Amniotic stem cell (primary cell): ENCODE data around the gene TGM3.

Experiments used
- DNase-seq: peaks from one replicate; lab custom pipeline; 2025; lab: John Stamatoyannopoulos, UW

The TGM3 gene

DNA sequence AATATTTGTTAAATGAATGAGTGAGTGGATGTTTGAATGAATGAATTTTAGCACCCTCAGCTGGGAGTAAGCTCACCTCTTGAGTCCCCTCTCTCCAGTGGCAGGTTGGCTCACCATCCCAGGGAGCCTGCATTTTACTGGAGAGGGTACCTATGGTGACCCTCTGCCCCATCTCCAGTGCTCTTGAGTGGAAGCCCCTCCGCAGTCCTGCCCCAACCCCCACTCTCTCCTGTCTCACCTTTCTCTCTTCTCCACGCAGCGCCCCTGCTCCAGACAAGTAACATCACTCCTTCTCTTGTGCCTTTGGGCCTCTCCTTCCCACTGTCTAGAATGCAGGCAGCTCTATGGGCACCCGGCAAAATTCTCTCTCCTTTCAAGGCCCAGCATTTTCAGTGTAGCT lies 11.3 kb downstream of the TGM3 start:
- DNase-seq: no peak

DNA sequence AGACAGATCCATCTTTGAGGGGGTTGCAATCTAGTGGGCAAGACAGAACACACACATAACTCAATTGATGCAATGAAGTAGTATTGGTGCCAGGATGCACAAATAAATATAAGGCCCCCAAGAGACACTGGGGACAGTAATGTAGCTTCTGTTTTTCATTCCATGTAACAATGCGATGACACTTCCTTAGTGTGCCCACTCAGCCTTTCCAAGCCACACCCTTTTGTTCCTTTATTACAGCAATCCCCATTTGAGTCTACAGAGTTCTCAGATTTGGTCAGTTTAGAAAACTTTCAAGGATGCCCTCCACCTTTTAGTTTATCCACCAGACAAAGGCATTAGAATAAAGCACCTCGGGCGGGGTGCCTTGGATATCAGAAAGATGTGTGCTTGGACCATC lies 15.5 kb downstream of the TGM3 start:
- DNase-seq: no peak

DNA sequence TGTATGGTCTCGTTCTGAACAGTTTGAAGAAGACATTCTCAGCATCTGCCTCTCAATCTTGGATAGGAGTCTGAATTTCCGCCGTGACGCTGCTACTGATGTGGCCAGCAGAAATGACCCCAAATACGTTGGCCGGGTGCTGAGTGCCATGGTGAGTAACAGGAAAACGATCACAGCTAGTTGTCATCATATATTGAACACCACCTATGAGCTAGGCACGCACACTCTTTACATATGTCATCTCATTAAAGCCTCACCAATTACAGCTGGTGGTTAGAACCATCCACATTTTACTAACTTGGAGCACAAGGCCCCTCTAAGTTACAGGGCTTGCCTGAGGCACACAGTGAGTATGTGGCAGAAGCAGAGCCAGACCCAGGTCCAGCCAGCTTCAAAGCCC lies 17.1 kb downstream of the TGM3 start:
- no peak for DNase-seq

DNA sequence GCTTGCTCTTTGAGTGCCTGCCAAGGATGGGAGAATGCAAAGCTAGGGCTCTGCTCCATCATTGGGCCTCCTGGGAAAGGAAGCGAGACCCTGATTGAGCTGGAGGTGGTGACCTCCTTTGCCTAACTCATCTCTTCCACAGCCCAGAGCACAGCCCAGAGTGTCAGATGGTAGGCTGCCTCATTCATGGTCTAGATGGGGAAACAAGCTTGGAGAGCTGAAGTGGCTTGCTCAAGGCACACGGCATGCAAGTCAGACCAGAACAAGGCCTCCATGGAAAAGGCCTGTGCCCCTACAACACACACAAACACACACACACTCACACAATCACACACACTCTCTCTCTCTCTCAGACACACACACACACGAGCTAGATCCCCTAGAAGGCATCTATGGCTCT lies 17.5 kb downstream of the TGM3 start:
- no peak for DNase-seq

DNA sequence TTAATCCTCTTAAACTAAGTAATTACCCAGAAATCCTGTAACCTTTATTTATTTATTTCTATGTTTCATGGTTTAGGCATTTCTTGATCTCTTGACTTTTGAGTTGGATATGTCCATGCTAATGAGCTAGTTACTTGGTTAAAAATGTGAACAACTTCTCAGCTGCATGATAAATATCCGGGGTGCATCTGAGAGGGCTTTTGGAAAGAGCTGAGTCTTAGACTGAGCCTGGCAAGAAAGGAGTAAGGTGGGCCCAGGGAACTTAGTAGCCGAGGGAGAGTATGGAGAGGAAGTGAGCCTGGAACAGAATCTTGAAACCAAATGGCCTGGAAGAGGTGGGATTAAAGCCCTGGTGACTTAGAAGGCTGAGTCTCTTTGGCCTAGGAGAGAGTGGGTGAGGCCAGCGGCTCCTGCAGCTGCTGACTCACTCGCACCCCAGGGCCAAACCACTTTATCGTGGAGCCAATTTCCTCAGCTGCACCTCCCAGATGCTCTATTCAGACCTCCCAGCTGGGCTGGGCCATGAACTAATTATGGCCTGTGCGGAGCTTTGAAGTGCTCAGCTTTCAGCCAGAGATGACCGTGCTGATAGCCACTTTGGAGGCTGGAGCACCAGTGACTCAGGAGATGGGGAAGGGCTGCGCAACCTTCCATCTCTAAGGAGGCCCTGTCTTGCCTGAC lies 19.1 kb downstream of the TGM3 start:
- no peak for DNase-seq

DNA sequence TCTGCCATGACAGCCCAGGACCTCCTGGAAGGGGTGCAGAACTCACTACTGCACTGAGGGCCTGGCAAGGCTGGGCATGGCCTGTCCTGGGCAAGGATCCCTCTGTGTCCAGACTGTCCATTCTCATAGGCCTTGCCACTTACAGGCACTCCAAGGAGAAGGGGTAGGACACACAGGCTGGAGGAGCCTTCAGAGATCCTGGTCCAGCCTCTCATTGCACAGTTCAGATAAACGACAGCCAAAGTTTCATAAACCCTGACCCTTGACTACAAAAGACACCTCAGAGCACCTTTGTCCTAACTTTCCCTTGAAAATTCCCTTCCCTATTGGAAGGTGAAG lies 19.6 kb downstream of the TGM3 start:
- DNase-seq: no peak

DNA sequence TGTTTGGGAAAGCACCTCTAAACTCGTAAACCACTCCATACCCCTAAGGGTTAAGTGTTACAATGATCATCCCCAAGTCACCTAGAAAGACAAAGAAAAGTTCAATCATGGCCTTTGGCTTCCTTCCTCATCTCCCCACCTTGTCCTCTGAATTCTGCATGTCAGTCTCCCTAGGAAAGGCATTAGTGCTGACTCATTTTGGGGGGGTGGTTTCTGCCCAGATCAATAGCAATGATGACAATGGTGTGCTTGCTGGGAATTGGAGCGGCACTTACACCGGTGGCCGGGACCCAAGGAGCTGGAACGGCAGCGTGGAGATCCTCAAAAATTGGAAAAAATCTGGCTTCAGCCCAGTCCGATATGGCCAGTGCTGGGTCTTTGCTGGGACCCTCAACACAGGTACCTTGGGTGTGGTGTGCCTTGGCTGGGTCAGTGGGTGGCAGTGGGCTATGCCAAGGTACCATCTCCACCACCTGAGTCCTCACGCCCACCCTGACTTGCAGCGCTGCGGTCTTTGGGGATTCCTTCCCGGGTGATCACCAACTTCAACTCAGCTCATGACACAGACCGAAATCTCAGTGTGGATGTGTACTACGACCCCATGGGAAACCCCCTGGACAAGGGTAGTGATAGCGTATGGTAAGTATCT lies 21.2 kb downstream of the TGM3 start:
- no peak for DNase-seq

DNA sequence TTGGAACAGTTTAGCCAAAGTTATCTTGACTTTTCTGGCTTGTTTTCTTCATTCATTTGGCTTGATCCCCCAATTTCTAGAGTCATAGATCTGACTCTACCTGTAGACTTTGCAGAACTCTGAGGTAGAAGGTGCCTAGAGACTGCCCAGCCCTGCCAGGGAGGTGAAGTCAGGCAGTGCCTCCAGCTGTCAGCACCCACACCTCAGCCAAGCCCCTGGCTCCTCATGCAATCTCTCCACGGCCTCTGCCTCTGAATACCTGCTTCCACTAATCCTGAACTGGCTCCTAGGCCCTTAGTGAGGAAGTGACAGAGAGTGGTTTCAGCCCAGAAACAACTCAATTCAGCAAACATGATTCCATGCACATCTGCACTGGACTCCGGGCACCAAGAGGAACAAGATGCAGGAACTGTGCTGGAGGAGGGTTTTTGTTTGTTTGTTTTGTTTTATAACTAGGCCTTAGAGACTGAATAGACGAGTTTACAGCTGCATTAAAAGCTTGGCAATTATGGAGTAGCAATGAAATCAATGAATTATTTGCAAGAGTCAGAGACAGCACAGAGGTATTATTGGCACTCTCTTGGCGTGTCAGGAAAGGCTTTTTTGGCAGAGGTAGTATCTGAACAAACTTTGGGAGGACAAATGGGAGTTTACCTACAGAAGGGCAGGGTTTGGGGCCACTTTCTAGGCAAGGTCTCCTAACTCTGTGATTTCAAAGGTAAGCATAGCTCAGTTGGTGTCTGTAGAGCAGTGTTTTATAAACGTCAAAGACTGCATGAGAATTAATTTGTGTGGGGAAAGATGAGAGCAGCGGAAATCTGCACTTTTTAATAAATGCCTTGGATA lies 25.2 kb downstream of the TGM3 start:
- no peak for DNase-seq

DNA sequence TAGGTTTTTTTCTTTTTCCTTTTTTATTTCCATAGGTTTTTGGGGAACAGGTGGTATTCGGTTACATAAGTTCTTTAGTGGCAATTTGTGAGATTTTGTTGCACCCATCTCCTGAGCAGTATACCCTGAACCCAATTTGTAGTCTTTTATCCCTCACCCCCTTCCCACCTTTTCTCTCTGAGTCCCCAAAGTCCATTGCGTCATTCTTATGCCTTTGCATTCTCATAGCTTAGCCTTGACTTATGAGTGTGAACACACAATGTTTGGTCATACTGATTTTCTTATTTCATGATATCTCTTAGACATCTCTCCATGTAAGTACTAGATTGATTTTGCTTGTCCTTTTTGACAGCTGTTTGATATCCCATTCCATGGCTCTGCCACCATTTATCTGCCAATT lies 27.2 kb downstream of the TGM3 start:
- no peak for DNase-seq

DNA sequence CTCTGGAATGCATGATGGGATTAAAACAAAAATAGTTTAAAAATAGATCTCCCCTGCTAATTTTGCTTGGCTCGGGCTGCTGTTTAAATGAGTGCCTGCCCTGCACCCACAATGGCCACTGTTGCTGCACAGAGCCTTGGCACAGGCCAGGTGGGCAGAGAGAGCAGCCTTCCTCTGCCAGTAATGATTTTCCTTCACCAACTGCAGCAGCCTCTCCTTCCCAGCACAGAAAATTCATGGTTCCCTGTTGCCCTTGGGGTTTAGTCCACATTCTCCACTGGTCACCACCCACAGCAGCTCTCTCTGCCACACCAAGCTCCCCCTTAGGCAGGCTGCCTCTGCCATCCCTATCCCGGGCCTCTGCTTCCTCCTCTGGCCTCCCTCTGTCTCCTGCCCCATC lies 30.2 kb downstream of the TGM3 start:
- DNase-seq: no peak

DNA sequence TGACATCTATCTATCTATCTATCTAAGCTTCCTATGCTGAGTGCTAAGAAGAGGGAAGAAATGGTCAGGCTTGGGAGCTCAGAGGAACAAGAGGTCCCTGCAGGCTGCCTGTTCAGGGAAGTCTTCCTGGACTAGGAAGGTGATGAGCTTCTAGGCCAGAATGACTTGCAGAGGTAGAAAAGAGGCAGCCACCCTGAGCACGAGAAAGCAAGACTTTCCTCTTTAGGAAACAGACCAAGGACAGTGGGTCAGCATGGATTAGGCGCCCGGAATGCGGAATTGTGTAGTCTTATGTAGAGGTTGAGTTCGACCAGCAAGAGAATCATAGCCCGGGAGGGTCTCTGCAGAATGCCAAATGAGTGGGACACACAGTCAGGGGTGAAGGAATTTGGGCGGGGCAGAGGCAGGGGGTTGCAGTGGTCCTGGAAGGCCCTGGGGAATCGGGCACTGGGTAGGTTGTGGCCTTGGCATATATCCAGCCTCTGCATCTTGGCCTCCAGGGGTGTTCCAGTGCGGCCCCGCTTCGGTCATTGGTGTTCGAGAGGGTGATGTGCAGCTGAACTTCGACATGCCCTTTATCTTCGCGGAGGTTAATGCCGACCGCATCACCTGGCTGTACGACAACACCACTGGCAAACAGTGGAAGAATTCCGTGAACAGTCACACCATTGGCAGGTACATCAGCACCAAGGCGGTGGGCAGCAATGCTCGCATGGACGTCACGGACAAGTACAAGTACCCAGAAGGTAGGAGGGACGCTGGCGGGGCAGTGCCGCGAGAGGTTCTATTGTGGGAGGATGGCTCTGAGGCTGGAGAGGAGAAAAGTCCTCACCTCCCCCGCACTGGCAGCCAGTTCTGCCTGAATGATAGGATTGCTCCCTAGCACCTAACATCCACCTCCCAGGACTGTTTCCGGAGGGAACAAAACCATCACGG lies 32.1 kb downstream of the TGM3 start:
- no peak for DNase-seq

DNA sequence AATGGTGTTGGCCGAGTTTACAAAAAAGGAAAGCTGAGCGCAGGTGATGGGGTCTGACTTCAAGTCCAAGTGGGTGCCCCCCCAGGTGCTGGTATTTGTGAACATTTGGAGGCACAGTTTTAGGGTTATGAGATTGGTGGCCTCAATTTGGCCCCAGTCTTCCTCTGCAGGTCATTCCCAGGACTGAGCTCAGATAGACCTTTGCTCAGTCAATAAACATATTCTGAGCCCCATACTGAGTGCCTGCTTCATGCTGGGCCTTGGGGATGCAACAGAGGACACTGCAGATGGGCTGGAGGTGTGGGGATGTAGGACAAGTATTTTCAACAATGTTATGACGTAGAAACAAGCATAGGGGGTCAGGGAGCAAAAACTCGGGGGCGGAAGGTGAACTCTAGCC lies 33.5 kb downstream of the TGM3 start:
- no peak for DNase-seq

DNA sequence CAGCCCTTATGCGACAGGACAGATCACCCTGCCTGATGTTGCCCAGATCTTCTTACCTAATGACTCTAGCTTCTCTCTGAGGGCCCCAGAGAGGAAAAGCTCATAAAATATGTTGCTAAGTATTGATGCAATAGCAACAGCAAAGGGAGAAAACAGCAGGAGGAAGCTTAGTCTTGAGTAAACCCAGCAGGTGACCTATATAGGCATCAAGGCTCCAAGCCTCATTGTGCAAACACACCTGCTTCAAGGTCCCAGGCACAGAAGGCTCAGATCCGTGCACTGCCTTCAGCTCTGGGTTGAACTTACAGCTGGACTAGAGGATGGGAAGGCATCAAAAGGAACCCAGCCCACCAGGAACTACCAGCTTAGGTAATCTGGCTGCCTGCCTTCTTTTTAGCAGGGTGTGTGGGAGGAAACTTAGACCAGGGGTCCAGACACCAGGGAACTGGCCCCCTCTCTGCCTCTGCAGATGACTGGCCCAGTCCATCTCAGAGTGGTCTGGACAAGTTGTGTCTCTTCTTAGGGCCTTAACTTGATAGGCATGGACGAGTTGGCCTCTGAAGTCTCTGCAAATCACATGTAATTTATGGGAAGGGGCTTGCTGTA lies 34.4 kb downstream of the TGM3 start:
- no peak for DNase-seq

DNA sequence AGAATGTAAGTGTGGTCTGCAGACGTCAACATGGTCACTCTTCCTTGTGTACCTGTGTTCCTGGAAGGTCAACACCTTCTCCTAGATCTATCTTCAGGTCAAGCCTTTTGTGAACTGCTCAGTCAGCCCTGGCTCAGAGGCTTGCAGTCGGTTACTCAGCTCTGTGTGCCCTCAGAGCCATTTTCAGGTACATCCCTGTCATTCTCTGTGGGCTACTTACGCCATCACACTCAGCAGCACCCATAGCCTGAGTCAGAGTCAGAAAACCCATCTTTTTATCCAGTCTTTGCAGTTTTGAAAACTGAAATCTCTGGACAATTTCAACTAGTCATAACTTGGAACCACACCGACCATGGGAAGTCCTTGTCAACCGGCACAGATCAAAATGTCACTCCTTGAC lies 35.3 kb downstream of the TGM3 start:
- DNase-seq: no peak

DNA sequence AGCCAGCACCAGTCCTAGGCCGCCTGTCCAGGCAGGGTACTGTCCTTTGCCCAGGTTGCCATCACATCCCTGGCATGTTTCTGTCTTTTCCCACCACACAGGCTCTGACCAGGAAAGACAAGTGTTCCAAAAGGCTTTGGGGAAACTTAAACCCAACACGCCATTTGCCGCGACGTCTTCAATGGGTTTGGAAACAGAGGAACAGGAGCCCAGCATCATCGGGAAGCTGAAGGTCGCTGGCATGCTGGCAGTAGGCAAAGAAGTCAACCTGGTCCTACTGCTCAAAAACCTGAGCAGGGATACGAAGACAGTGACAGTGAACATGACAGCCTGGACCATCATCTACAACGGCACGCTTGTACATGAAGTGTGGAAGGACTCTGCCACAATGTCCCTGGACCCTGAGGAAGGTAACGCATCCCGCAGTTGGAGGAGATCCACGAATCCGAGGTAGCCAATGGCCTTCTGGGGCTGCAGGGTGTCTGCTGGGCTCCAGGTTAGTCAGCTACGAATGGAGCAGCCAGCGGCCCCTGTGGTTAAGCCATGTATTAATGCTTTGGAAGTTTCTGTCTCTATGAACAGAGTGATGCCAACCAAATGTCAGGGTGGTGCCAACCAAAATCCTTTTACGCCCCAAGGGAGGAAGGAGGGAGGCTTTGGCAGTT lies 36.2 kb downstream of the TGM3 start:
- DNase-seq: no peak

DNA sequence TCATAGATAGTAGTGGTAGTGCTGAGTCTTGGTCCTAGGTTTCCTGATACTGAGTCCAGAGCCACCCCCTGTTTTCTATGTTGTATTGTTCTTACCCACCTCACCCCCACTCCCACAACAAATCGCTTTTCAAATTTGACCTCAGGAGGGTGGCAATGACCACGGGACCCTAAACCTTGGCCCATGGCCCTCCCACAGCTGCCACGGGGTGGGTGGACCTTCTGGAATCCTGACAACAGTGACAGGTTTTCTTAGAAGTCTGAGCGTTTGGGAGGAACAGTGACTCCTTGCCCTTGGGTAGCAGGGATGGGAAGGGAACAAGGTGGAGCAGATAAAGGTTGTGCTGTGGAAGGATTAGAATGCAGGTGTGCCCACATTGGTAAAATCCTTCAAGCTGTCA lies 36.9 kb downstream of the TGM3 start:
- no peak for DNase-seq

DNA sequence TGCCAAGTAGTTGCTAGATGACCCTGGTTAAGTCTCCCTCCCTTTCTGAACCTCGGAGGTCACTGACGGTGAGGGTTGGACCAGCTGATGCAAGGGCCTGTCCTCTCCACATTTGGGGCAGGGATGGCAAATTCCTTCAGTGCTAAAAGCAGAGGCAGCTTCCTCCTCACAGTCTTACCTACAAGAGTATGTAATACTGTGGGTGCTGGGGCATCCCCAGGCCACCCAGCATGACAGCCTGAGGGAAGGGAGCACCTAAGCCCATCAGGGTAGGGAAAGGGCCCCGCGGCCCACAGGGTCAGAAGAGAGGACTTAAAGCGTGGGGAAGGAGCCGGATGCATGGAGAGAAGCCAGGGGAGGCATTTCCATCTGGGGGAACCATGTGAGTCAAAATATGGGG lies 38.0 kb downstream of the TGM3 start:
- no peak for DNase-seq

DNA sequence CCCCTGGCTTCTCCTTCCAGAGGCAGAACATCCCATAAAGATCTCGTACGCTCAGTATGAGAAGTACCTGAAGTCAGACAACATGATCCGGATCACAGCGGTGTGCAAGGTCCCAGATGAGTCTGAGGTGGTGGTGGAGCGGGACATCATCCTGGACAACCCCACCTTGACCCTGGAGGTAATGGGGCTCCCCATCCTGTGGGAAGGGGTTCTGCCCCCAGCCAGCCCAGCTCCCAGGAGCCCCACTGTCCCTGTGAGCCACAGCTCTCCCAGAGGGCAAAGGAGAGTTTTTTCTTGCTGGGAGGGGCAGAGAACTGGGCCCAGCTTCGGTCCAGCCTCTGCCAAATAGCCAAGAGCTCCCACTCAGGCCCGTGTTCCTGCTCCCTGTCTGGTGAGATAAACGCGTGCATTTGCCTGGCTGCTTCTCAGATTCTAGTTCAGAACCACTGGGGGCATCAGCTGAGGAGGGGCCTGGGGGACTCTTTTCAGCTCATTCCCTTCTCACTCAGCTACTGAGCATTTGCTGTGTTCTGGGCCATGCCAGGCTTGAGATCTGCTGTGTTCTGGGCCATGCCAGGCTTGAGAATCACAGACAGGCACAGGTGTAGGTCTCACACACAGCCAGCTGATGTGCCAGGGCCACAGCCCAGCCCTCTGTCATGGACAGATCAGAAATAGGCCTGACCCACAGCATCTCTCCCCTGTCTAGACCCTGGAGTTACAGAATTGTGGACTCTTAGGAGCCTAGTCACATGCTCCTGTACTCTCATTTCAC lies 39.5 kb downstream of the TGM3 start:
- DNase-seq: no peak

DNA sequence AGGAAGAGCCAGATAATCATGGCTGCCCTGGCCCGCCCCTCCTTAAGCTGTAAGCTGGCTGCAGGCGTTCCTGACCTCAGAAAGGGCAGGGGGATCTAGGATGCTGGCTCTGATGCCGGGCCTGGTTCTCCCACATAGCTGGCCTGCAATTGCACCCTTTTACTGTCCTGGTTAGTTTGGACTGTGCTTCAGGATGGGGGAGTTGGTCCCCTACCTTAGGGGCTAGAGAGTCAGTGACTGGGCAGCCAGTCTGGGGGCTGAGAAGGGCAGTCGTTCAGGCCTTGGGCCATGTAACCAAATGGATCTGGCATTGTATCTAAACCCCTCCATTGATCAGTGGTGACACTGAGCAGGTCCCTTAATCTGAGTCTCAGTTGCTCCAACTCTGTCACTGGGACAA lies 40.7 kb downstream of the TGM3 start:
- DNase-seq: no peak

DNA sequence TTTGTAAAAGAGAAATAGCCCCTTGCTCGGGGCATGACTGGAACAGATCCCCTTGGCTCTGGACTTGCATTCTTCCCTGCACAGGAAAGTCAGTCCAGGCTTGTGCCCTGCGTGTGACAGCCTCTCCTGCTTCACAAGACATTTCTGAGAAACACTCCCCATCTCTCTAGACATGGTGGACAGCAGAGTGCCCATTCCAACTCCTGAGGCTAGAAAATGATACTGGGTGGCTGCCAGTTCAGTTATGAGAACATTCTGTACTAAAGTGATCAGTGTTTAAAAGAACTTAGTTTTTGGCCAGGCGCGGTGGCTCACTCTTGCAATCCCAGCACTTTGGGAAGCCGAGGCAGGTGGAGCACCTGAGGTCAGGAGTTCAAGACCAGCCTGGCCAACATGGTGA lies 41.3 kb downstream of the TGM3 start:
- no peak for DNase-seq
